22Rv1 (cell line): Measurements from ENCODE around the gene KIF26B.

Experiments
- H3K27ac ChIP-seq: fragments of 450-650 bp; 2 replicates; pipeline ENCODE4 v1.5.1; 2017
- CTCF ChIP-seq: fragments of 450-650 bp; IDR thresholded peaks from 2 replicates; pipeline ENCODE4 v1.5.1; 2017; ENCODE audit warnings: mild to moderate bottlenecking
- ZFX ChIP-seq: fragments of 450-650 bp; IDR thresholded peaks from 2 replicates; pipeline ENCODE4 v1.6.1; 2017; ENCODE audit warnings: antibody characterized with exemption, borderline replicate concordance

The KIF26B gene

GRCh38 chr1:245383396-245384330 lies 228.9 kb downstream of the KIF26B start:
- no peak for TF ChIP-seq CTCF
- TF ChIP-seq ZFX = no peak
- no peak overlapping the region for H3K27ac ChIP-seq

GRCh38 chr1:245386297-245386971 lies 231.6 kb downstream of the KIF26B start:
- TF ChIP-seq ZFX (no peak), CTCF (no peak)
- no peak overlapping the region for H3K27ac ChIP-seq

- no peak overlapping the region for H3K27ac ChIP-seq
- TF ChIP-seq ZFX = no peak
These were observed 233.9 kb downstream of the KIF26B start for GRCh38 chr1:245388687-245389086.

- no peak for TF ChIP-seq ZFX
- no peak for TF ChIP-seq CTCF
- H3K27ac ChIP-seq = no peak overlapping the region
These were observed 235.1 kb downstream of the KIF26B start for GRCh38 chr1:245389873-245390272.

GRCh38 chr1:245390975-245391374 lies 236.2 kb downstream of the KIF26B start:
- TF ChIP-seq CTCF = no peak
- no peak overlapping the region for H3K27ac ChIP-seq

- H3K27ac ChIP-seq = no peak overlapping the region
- no peak for TF ChIP-seq CTCF
- TF ChIP-seq ZFX = no peak
These were observed 238.9 kb downstream of the KIF26B start for GRCh38 chr1:245393694-245394093.

GRCh38 chr1:245395680-245396079 lies 240.9 kb downstream of the KIF26B start:
- TF ChIP-seq CTCF (no peak), ZFX (no peak)
- H3K27ac ChIP-seq = no peak overlapping the region
